ENCODE results near the gene KRTAP5-7.

KRTAP5-7 gene

DNA sequence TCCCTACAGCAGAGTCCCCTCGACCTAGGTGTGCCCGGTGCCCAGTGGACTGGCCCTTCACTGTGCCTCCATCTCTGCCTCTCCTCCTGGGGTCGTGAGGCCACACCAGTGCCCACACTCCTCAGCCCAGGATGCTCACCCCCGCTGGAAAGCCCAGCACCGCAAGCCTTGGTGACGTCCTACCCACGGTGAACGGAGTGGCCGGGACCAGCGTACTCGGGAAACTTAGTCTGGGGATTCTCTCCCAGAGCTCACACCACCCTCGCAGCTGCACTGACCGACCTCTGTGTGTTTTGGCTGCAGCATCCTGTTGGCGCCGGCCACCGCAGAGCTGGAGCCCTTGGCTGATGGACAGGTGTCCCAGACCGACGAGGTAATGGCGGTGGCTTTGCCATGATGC, 35.5 kb upstream of the KRTAP5-7 start:
- no peaks in the 10 kb centered on the region for H3K9me3 ChIP-seq (ENCODE audit: insufficient read depth, low read depth, low read length)
- no peak overlapping the region for H3K4me3 ChIP-seq (ENCODE audit: low read length, poor library complexity, severe bottlenecking)
- no peaks in the 10 kb centered on the region for H3K27me3 ChIP-seq (ENCODE audit: insufficient read depth, low read length, poor library complexity, severe bottlenecking)
- H3K36me3 ChIP-seq (ENCODE audit: insufficient read depth, low read length), result peaks cover 44% of the 10 kb centered on the region; the same call in 1 of the 2 replicates
- TF ChIP-seq CTCF (conservative IDR thresholded peaks at IDR 0.05; ENCODE audit: low read length), result no peak
- TF ChIP-seq EZH2phosphoT487 (IDR thresholded peaks at IDR 0.05; ENCODE audit: borderline replicate concordance), result no peak
- H4K20me1 ChIP-seq (ENCODE audit: insufficient read depth, low read length, poor library complexity, severe bottlenecking), result no peaks in the 10 kb centered on the region
- H3K4me2 ChIP-seq (ENCODE audit: low read depth, low read length, poor library complexity, severe bottlenecking), result no peak overlapping the region
- no peaks in the 10 kb centered on the region for H3K79me2 ChIP-seq (ENCODE audit: insufficient read depth, low read length)
- no peak overlapping the region for H2AFZ ChIP-seq (ENCODE audit: low read length)
- H3K9me2 ChIP-seq (replicated peaks; ENCODE audit: low read depth, low read length), result no peaks in the 10 kb centered on the region
- no peak overlapping the region for H3K9ac ChIP-seq (ENCODE audit: low read depth, low read length, poor library complexity, severe bottlenecking)
- H3K4me1 ChIP-seq (ENCODE audit: insufficient read depth, low read length, poor library complexity, severe bottlenecking), result no peaks in the 10 kb centered on the region
- H3F3A ChIP-seq (ENCODE audit: low read depth), result no peaks in the 10 kb centered on the region

DNA sequence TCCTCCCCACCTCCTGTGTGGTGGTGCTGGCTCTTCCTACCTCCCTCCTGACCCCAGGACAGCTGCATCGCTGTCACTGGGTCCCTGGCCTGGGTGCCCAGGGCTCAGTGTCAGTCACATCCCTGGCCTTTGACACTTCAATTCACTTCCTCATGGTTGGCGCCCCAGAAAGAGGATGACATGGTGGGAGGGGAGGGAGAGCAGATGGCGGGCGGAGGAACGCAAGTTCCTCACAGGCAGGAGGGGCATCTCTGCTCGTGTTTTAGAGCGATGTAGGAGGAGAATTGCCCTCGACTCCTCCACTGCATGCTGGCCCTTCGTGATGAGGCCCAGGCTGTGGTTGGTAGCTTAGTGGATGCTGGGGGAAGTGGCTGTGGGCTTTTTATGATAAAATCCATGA, 35.1 kb upstream of the KRTAP5-7 start:
- Histone ChIP-seq H3F3A (ENCODE audit: low read depth) (no peaks in the 10 kb centered on the region), H3K9ac (ENCODE audit: low read depth, low read length, poor library complexity, severe bottlenecking) (no peak overlapping the region), H4K20me1 (ENCODE audit: insufficient read depth, low read length, poor library complexity, severe bottlenecking) (no peaks in the 10 kb centered on the region), H3K27me3 (ENCODE audit: insufficient read depth, low read length, poor library complexity, severe bottlenecking) (no peaks in the 10 kb centered on the region), H3K36me3 (ENCODE audit: insufficient read depth, low read length) (peaks cover 47% of the 10 kb centered on the region; the same call in 1 of the 2 replicates), H3K4me2 (ENCODE audit: low read depth, low read length, poor library complexity, severe bottlenecking) (no peak overlapping the region), H2AFZ (ENCODE audit: low read length) (no peak overlapping the region), H3K9me2 (replicated peaks; ENCODE audit: low read depth, low read length) (no peaks in the 10 kb centered on the region), H3K4me1 (ENCODE audit: insufficient read depth, low read length, poor library complexity, severe bottlenecking) (no peaks in the 10 kb centered on the region), H3K4me3 (ENCODE audit: low read length, poor library complexity, severe bottlenecking) (no peak overlapping the region), H3K79me2 (ENCODE audit: insufficient read depth, low read length) (no peaks in the 10 kb centered on the region), H3K9me3 (ENCODE audit: insufficient read depth, low read depth, low read length) (no peaks in the 10 kb centered on the region)
- TF ChIP-seq EZH2phosphoT487 (IDR thresholded peaks at IDR 0.05; ENCODE audit: borderline replicate concordance) (no peak), CTCF (conservative IDR thresholded peaks at IDR 0.05; ENCODE audit: low read length) (no peak)

GRCh38 chr11:71495286-71496230, 31.5 kb upstream of the KRTAP5-7 start:
- Histone ChIP-seq H3K27me3 (ENCODE audit: insufficient read depth, low read length, poor library complexity, severe bottlenecking) (no peaks in the 10 kb centered on the region), H3K4me3 (ENCODE audit: low read length, poor library complexity, severe bottlenecking) (no peak overlapping the region), H3K9ac (ENCODE audit: low read depth, low read length, poor library complexity, severe bottlenecking) (no peak overlapping the region), H3K79me2 (ENCODE audit: insufficient read depth, low read length) (no peaks in the 10 kb centered on the region), H3K9me3 (ENCODE audit: insufficient read depth, low read depth, low read length) (no peaks in the 10 kb centered on the region), H4K20me1 (ENCODE audit: insufficient read depth, low read length, poor library complexity, severe bottlenecking) (no peaks in the 10 kb centered on the region), H3K4me1 (ENCODE audit: insufficient read depth, low read length, poor library complexity, severe bottlenecking) (no peaks in the 10 kb centered on the region), H3K9me2 (replicated peaks; ENCODE audit: low read depth, low read length) (no peaks in the 10 kb centered on the region), H2AFZ (ENCODE audit: low read length) (no peak overlapping the region), H3F3A (ENCODE audit: low read depth) (no peaks in the 10 kb centered on the region), H3K36me3 (ENCODE audit: insufficient read depth, low read length) (peaks cover 77% of the 10 kb centered on the region; the same call in 1 of the 2 replicates), H3K4me2 (ENCODE audit: low read depth, low read length, poor library complexity, severe bottlenecking) (no peak overlapping the region)
- TF ChIP-seq CTCF (conservative IDR thresholded peaks at IDR 0.05; ENCODE audit: low read length), result no peak
